ENCODE measurements around the gene TNFRSF17. TPM values are rescaled to one million over a fixed set of nuclear protein-coding genes. Genes with fewer than 3 reads are reported as not detected.

Gene TNFRSF17
- total and polyA plus RNA-seq, 5 donors from 2014 or later: not detected

- ATAC-seq (ENCODE audit: low read depth in 2 of 2) (no peak), DNase-seq (no peak)
- Mint-ChIP-seq H3K36me3 (peaks cover 8% of the 10 kb centered on the region), H3K4me1 (no peaks in the 10 kb centered on the region), H3K4me3 (no peak overlapping the region), H3K9me3 (no peaks in the 10 kb centered on the region), H3K27me3 (no peaks in the 10 kb centered on the region), H3K27ac (peak overlapping the region in 1 of 3 donors; percentile 51)
- H3K9me3 ChIP-seq (ENCODE audit: control insufficient read depth in 2 of 2, low read length in 2 of 2): no peaks in the 10 kb centered on the region
- no peaks in the 10 kb centered on the region for H3K36me3 ChIP-seq (ENCODE audit: control insufficient read depth, insufficient read depth, low read length)
- H3K27me3 ChIP-seq (ENCODE audit: control insufficient read depth, insufficient read depth, low read length): no peaks in the 10 kb centered on the region
- H3K4me1 ChIP-seq (ENCODE audit: control insufficient read depth, insufficient read depth, low read length, poor library complexity, severe bottlenecking): no peaks in the 10 kb centered on the region
- no peak overlapping the region for H3K27ac ChIP-seq (ENCODE audit: insufficient read depth, low read length, poor library complexity, severe bottlenecking)
- H3K4me3 ChIP-seq (ENCODE audit: low read depth, low read length): no peak overlapping the region
These were observed 51.4 kb downstream of the TNFRSF17 start for GRCh38 chr16:12016291-12016947.

GRCh38 chr16:12017558-12017957 is 52.5 kb downstream of the TNFRSF17 start:
- Mint-ChIP-seq H3K4me3 (no peak overlapping the region), H3K27me3 (no peaks in the 10 kb centered on the region), H3K4me1 (peaks cover 0 to 3% (median 1%) of the 10 kb centered on the region in 4 donors), H3K36me3 (no peaks in the 10 kb centered on the region), H3K9me3 (no peaks in the 10 kb centered on the region), H3K27ac (no peak overlapping the region)
- Histone ChIP-seq H3K4me3 (ENCODE audit: low read depth, low read length) (no peak overlapping the region), H3K4me1 (ENCODE audit: control insufficient read depth, insufficient read depth, low read length, poor library complexity, severe bottlenecking) (no peaks in the 10 kb centered on the region), H3K36me3 (ENCODE audit: control insufficient read depth, insufficient read depth, low read length) (no peaks in the 10 kb centered on the region), H3K9me3 (ENCODE audit: control insufficient read depth in 2 of 2, low read length in 2 of 2) (no peaks in the 10 kb centered on the region), H3K27ac (ENCODE audit: insufficient read depth, low read length, poor library complexity, severe bottlenecking) (no peak overlapping the region), H3K27me3 (ENCODE audit: control insufficient read depth, insufficient read depth, low read length) (no peaks in the 10 kb centered on the region)
- no peak for DNase-seq
- ATAC-seq (ENCODE audit: low read depth in 2 of 2): no peak

Other genes with a start within 250 kb of the TNFRSF17 start
- gene TXNDC11, start 222.4 kb upstream of the TNFRSF17 start, total RNA-seq: 178 TPM
- 10 to 100 TPM; 64.9 to 77.2 (median 70.0) TPM for gene TXNDC11, start 222.4 kb upstream of the TNFRSF17 start, polyA plus RNA-seq
- 157 TPM for gene ZC3H7A, start 168.0 kb upstream of the TNFRSF17 start, total RNA-seq
- gene ZC3H7A, start 168.0 kb upstream of the TNFRSF17 start, polyA plus RNA-seq: 10 to 100 TPM; 43.3 to 49.5 (median 47.5) TPM
- gene RSL1D1, start 113.7 kb upstream of the TNFRSF17 start, total RNA-seq: 145 TPM
- gene RSL1D1, start 113.7 kb upstream of the TNFRSF17 start, polyA plus RNA-seq: 100 to 1,000 TPM; 106 to 235 (median 181) TPM
- gene GSPT1, start 49.3 kb upstream of the TNFRSF17 start, total RNA-seq: 177 TPM
- 100 to 1,000 TPM in 2 of 4 donors, 10 to 100 TPM in 2; 93.2 to 103 (median 100) TPM for gene GSPT1, start 49.3 kb upstream of the TNFRSF17 start, polyA plus RNA-seq
- gene NPIPB2, start 23.2 kb upstream of the TNFRSF17 start, total RNA-seq: 17.5 TPM
- 1 to 10 TPM in 1 of 4 donors, under 1 TPM in 2, not detected in 1; 0.44 to 3.7 (median 0.78) TPM for gene NPIPB2, start 23.2 kb upstream of the TNFRSF17 start, polyA plus RNA-seq
- 32.9 TPM for gene SNX29, start 11.5 kb downstream of the TNFRSF17 start, total RNA-seq
- gene SNX29, start 11.5 kb downstream of the TNFRSF17 start, polyA plus RNA-seq: 10 to 100 TPM in 3 of 4 donors, 1 to 10 TPM in 1; 9.2 to 13.5 (median 11.7) TPM